SK-N-SH (cell line): Measurements from ENCODE around the gene SCYGR1.

ENCODE experiments used
- TF ChIP-seq, protein P1 (sequence below): fragments of 150-350 bp; IDR thresholded peaks from 2 replicates; pipeline ENCODE4 v1.6.1; 2017; ENCODE audit warnings: antibody characterized with exemption, low read length, low read depth, borderline replicate concordance
- TF ChIP-seq, protein P2 (sequence below): fragments of 200-600 bp; sonication (generic); IDR thresholded peaks from 2 replicates; pipeline ENCODE4 v1.6.1; 2017; ENCODE audit warnings: antibody characterized with exemption, mild to moderate bottlenecking, moderate library complexity

DNA sequence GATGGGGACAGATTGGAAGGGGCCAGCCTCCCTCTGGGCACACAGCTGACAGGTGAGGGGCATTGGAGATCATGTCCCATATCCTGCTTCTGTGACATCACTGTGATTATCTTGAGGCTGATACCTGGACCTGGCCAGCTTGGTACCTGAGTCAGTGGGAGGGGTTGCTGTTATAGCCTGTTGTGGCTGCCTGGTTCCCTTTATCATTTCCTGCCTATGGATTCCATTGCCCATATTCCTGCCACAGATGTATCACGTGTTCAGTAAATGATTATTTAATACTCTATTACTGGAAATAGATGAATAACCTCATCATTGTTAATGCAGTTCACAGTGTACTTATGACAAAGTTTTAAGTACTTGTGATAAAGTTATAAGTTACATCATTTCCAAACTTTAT lies 7.8 kb upstream of the SCYGR1 start:
- TF ChIP-seq, protein P1, sequence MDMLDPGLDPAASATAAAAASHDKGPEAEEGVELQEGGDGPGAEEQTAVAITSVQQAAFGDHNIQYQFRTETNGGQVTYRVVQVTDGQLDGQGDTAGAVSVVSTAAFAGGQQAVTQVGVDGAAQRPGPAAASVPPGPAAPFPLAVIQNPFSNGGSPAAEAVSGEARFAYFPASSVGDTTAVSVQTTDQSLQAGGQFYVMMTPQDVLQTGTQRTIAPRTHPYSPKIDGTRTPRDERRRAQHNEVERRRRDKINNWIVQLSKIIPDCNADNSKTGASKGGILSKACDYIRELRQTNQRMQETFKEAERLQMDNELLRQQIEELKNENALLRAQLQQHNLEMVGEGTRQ = no peak
- TF ChIP-seq, protein P2, sequence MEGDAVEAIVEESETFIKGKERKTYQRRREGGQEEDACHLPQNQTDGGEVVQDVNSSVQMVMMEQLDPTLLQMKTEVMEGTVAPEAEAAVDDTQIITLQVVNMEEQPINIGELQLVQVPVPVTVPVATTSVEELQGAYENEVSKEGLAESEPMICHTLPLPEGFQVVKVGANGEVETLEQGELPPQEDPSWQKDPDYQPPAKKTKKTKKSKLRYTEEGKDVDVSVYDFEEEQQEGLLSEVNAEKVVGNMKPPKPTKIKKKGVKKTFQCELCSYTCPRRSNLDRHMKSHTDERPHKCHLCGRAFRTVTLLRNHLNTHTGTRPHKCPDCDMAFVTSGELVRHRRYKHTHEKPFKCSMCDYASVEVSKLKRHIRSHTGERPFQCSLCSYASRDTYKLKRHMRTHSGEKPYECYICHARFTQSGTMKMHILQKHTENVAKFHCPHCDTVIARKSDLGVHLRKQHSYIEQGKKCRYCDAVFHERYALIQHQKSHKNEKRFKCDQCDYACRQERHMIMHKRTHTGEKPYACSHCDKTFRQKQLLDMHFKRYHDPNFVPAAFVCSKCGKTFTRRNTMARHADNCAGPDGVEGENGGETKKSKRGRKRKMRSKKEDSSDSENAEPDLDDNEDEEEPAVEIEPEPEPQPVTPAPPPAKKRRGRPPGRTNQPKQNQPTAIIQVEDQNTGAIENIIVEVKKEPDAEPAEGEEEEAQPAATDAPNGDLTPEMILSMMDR = no peak
